PC-3 (cell line): Measurements from ENCODE around the gene GK. TPM values are rescaled to one million over a fixed set of nuclear protein-coding genes. Genes with fewer than 3 reads are reported as not detected.
"Not testable (repeated sequence)": the region's sequence is repeated elsewhere in the genome, so short reads cannot be mapped to it uniquely, and the experiment has no call there.

Experiments
- ATAC-seq: fragments of 200-7000 bp; cut with Tn5 transposase; 2 replicates; pipeline ENCODE4 v1.9.1; 2020; ENCODE audit warnings: mild to moderate bottlenecking, moderate library complexity
- BruUV-seq: library from RNA; stranded (reverse); fragments of 400-500 nt; replicated peaks from 2 replicates; lab custom pipeline; 2021; lab: Mats Ljungman, UMichigan
- CTCF ChIA-PET: fragments of 300-600 bp; sonication (Branson Sonifier 250); formaldehyde crosslinking; loops from one replicate; lab custom pipeline; 2022; ENCODE audit warnings: antibody characterized with exemption; lab: Charles Lee
- POLR2A ChIA-PET: fragments of 300-600 bp; sonication (Branson Sonifier 250); formaldehyde crosslinking; loops from one replicate; lab custom pipeline; 2022; ENCODE audit warnings: antibody characterized with exemption; ENCODE audit not compliant: unreplicated experiment; lab: Charles Lee
- DNase-seq: peaks from one replicate; pipeline ENCODE4 v3.0.0-alpha.2; 2015
- H2AFZ ChIP-seq: fragments of 300-600 bp; sonication (generic); 2 replicates; pipeline ENCODE4 v1.6.0; 2016; ENCODE audit warnings: antibody characterized with exemption, low read length
- H3F3A ChIP-seq: fragments of 300-600 bp; sonication (generic); one replicate; pipeline ENCODE4 v1.6.0; 2017; ENCODE audit warnings: antibody characterized with exemption, low read length, control low read depth, mild to moderate bottlenecking; ENCODE audit not compliant: unreplicated experiment
- H3K27ac ChIP-seq: fragments of 300-600 bp; sonication (generic); 2 replicates; pipeline ENCODE4 v1.5.1; 2016; ENCODE audit warnings: mild to moderate bottlenecking, low read length
- H3K27me3 ChIP-seq: fragments of 300-600 bp; sonication (generic); 2 replicates; pipeline ENCODE4 v1.6.1; 2016; ENCODE audit warnings: low read length, mixed read lengths
- H3K36me3 ChIP-seq: fragments of 300-600 bp; sonication (generic); 2 replicates; pipeline ENCODE4 v1.6.1; 2016; ENCODE audit warnings: low read depth, mixed run types, low read length, mixed read lengths
- H3K4me1 ChIP-seq: fragments of 300-600 bp; sonication (generic); 2 replicates; pipeline ENCODE4 v1.5.1; 2016; ENCODE audit warnings: low read length; ENCODE audit not compliant: insufficient read depth
- H3K4me2 ChIP-seq: fragments of 300-600 bp; sonication (generic); 2 replicates; pipeline ENCODE4 v1.6.0; 2016; ENCODE audit warnings: low read length
- H3K4me3 ChIP-seq: fragments of 300-600 bp; sonication (generic); 2 replicates; pipeline ENCODE4 v1.5.1; 2016; ENCODE audit warnings: mild to moderate bottlenecking, low read length, mixed read lengths
- H3K79me2 ChIP-seq: fragments of 300-600 bp; sonication (generic); 2 replicates; pipeline ENCODE4 v1.6.1; 2017; ENCODE audit warnings: low read length, mixed read lengths
- H3K9ac ChIP-seq: fragments of 300-600 bp; sonication (generic); 2 replicates; pipeline ENCODE4 v1.6.0; 2016; ENCODE audit warnings: mild to moderate bottlenecking, low read length
- H3K9me2 ChIP-seq: fragments of 300-600 bp; sonication (generic); replicated peaks from 2 replicates; pipeline ENCODE4 v1.6.1; 2016; ENCODE audit warnings: mixed run types, low read length, mixed read lengths
- H3K9me3 ChIP-seq: fragments of 300-600 bp; sonication (generic); 2 replicates; pipeline ENCODE4 v1.6.1; 2016; ENCODE audit warnings: low read length, mixed read lengths
- H4K20me1 ChIP-seq: fragments of 300-600 bp; sonication (generic); 2 replicates; pipeline ENCODE4 v1.6.1; 2016; ENCODE audit warnings: low read length, mixed read lengths
- EZH2 ChIP-seq: fragments of 300-600 bp; sonication (generic); IDR thresholded peaks from one replicate; pipeline ENCODE4 v1.6.1; 2017; ENCODE audit warnings: antibody characterized with exemption, mild to moderate bottlenecking, low read length; ENCODE audit not compliant: unreplicated experiment
- EZH2phosphoT487 ChIP-seq: fragments of 300-600 bp; sonication (generic); IDR thresholded peaks from 2 replicates; pipeline ENCODE4 v1.6.1; 2018; ENCODE audit warnings: mild to moderate bottlenecking, antibody characterized with exemption, low read length, borderline replicate concordance
- intact Hi-C: fragments of 100-400 bp; cut with micrococcal nuclease; formaldehyde crosslinking; loops from 2 replicates; pipeline ENCODE4 v1.9.0; 2023
- total RNA-seq: library from RNA; depleted of rRNA; stranded (reverse); fragments of >200 nt; gene quantifications from 2 replicates; pipeline ENCODE4 v1.2.3, GENCODE V29; 2014
- TF ChIP-seq, protein P1 (sequence below): fragments of 300-600 bp; sonication (generic); conservative IDR thresholded peaks from 2 replicates; pipeline ENCODE4 v1.5.1; 2017; ENCODE audit warnings: antibody characterized with exemption, low read depth, mild to moderate bottlenecking, low read length

GK gene
- total RNA-seq, 1 experiment from 2014 or later: 4.1 TPM

GRCh38 chrX:30762755-30763154 is 109.5 kb downstream of the GK start:
- H3K9me3 ChIP-seq: no peaks in the 10 kb centered on the region
- no peaks in the 10 kb centered on the region for H4K20me1 ChIP-seq
- no peak overlapping the region for H3K4me3 ChIP-seq
- no peaks in the 10 kb centered on the region for H3K4me1 ChIP-seq
- ChIA-PET CTCF (interaction anchor here (0.5 kb wide), 1 partner anchor 46 kb away, joined by 3 read pairs; no protein-coding TSS in a partner anchor), POLR2A (no interaction called here)
- H3K27ac ChIP-seq: no peak overlapping the region
- no peaks in the 10 kb centered on the region for H3K9me2 ChIP-seq
- no TSS peak for BruUV-seq
- intact Hi-C loops: no loop called here
- ATAC-seq (no peak), DNase-seq (no peak)
- no peaks in the 10 kb centered on the region for H3K36me3 ChIP-seq
- peaks cover 32% of the 10 kb centered on the region; the same call in 1 of the 2 replicates for H3K27me3 ChIP-seq
- H2AFZ ChIP-seq: no peak overlapping the region
- no peaks in the 10 kb centered on the region for H3F3A ChIP-seq
- no peak for TF ChIP-seq EZH2phosphoT487
- no peak for TF ChIP-seq EZH2
- TF ChIP-seq, protein P1, sequence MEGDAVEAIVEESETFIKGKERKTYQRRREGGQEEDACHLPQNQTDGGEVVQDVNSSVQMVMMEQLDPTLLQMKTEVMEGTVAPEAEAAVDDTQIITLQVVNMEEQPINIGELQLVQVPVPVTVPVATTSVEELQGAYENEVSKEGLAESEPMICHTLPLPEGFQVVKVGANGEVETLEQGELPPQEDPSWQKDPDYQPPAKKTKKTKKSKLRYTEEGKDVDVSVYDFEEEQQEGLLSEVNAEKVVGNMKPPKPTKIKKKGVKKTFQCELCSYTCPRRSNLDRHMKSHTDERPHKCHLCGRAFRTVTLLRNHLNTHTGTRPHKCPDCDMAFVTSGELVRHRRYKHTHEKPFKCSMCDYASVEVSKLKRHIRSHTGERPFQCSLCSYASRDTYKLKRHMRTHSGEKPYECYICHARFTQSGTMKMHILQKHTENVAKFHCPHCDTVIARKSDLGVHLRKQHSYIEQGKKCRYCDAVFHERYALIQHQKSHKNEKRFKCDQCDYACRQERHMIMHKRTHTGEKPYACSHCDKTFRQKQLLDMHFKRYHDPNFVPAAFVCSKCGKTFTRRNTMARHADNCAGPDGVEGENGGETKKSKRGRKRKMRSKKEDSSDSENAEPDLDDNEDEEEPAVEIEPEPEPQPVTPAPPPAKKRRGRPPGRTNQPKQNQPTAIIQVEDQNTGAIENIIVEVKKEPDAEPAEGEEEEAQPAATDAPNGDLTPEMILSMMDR: no peak
- H3K9ac ChIP-seq: no peak overlapping the region
- no peaks in the 10 kb centered on the region for H3K79me2 ChIP-seq
- H3K4me2 ChIP-seq: no peak overlapping the region

DNA sequence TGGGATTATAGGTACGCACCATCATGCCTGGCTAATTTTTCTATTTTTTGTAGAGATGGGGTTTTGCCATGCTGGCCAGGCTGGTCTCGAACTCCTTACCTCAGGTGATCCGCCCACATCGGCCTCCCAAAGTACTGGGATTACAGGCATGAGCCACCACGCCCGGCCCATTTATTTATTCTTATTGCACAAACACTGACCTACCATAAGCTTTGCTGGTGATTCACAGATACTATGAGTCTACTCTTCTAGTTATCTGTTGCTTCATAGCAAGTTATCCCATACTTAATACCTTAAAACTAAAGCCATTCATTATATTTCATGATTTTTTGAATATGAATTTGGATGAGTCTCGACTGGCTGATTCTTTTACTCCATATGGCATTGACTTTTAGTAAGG is 120.5 kb downstream of the GK start:
- H3K9me2 ChIP-seq, H2AFZ ChIP-seq, H3K4me2 ChIP-seq, ATAC-seq, H3K27me3 ChIP-seq, BruUV-seq, intact Hi-C loops, H3K9me3 ChIP-seq, H3K4me1 ChIP-seq, H4K20me1 ChIP-seq, H3K79me2 ChIP-seq, H3K27ac ChIP-seq, H3K36me3 ChIP-seq, DNase-seq, H3F3A ChIP-seq, CTCF ChIA-PET, H3K9ac ChIP-seq, H3K4me3 ChIP-seq, POLR2A ChIA-PET: not testable (repeated sequence)

DNA sequence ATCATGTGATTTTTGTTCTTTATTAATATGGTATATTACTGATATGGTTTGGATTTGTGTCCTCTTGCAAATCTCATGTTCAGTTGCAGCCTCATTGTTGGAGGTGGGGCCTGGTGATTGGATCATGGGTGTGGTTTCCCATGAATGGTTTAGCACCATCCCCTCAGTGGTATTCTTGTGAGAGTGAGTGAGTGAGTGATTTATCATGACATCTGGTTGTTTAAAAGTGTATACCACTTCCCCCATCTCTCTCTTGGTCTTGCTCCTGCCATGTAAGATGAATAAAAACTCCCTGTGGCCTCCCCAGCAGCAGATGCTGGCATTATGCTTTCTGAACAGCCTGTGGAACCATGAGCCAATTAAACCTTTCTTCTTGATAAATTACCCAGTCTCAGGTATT is 124.4 kb downstream of the GK start:
- ATAC-seq (no peak), DNase-seq (no peak)
- no peak overlapping the region for H3K27ac ChIP-seq
- POLR2A ChIA-PET: no interaction called here
- H3K9ac ChIP-seq: no peak overlapping the region
- H3K27me3 ChIP-seq: 0 out of 2 replicates have a peak, but pooled peaks cover 4% of the 10 kb centered on the region
- H3K9me3 ChIP-seq: no peaks in the 10 kb centered on the region
- H3K79me2 ChIP-seq: no peaks in the 10 kb centered on the region
- TF ChIP-seq, protein P1: no peak
- TF ChIP-seq EZH2phosphoT487 (no peak), EZH2 (no peak)
- no peak overlapping the region for H3K4me3 ChIP-seq
- no peaks in the 10 kb centered on the region for H3K36me3 ChIP-seq
- no peaks in the 10 kb centered on the region for H3K9me2 ChIP-seq
- H3K4me2 ChIP-seq: no peak overlapping the region
- CTCF ChIA-PET: no interaction called here
- intact Hi-C loops: no loop called here
- BruUV-seq: no TSS peak
- no peaks in the 10 kb centered on the region for H3F3A ChIP-seq
- no peak overlapping the region for H2AFZ ChIP-seq
- no peaks in the 10 kb centered on the region for H3K4me1 ChIP-seq
- no peaks in the 10 kb centered on the region for H4K20me1 ChIP-seq
